Panc1 (cell line): ENCODE measurements around the gene CFAP69.

ENCODE experiments used
- CTCF ChIP-seq: fragments of 450-650 bp; IDR thresholded peaks from 2 replicates; pipeline ENCODE4 v1.5.1; 2017; ENCODE audit warnings: mild to moderate bottlenecking
- TF ChIP-seq, protein P1 (sequence below), 2 experiments: IDR thresholded peaks; 2 replicates each; pipeline ENCODE4 v1.6.1; 2011 to 2012; ENCODE audit warnings: low read depth in 2 of 2, control low read depth in 1 of 2, low read length in 1 of 2, mild to moderate bottlenecking in 1 of 2, moderate library complexity in 1 of 2; ENCODE audit not compliant: insufficient read depth in 1 of 2

GRCh38 chr7:90270431-90271178, 25.6 kb downstream of the CFAP69 start:
- TF ChIP-seq CTCF = no peak
- TF ChIP-seq, protein P1, sequence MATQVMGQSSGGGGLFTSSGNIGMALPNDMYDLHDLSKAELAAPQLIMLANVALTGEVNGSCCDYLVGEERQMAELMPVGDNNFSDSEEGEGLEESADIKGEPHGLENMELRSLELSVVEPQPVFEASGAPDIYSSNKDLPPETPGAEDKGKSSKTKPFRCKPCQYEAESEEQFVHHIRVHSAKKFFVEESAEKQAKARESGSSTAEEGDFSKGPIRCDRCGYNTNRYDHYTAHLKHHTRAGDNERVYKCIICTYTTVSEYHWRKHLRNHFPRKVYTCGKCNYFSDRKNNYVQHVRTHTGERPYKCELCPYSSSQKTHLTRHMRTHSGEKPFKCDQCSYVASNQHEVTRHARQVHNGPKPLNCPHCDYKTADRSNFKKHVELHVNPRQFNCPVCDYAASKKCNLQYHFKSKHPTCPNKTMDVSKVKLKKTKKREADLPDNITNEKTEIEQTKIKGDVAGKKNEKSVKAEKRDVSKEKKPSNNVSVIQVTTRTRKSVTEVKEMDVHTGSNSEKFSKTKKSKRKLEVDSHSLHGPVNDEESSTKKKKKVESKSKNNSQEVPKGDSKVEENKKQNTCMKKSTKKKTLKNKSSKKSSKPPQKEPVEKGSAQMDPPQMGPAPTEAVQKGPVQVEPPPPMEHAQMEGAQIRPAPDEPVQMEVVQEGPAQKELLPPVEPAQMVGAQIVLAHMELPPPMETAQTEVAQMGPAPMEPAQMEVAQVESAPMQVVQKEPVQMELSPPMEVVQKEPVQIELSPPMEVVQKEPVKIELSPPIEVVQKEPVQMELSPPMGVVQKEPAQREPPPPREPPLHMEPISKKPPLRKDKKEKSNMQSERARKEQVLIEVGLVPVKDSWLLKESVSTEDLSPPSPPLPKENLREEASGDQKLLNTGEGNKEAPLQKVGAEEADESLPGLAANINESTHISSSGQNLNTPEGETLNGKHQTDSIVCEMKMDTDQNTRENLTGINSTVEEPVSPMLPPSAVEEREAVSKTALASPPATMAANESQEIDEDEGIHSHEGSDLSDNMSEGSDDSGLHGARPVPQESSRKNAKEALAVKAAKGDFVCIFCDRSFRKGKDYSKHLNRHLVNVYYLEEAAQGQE (IDR thresholded peaks at IDR 0.05; ENCODE audit: insufficient read depth in 1 of 2, low read depth in 2 of 2, low read length in 1 of 2) = no peak
